ENCODE measurements around the gene HSPB6. TPM values are rescaled to one million over a fixed set of nuclear protein-coding genes. Genes with fewer than 3 reads are reported as not detected.

The HSPB6 gene
- total RNA-seq, 8 experiments from 2014 or later = 0.14 to 1.8 (median 0.68) TPM

DNA sequence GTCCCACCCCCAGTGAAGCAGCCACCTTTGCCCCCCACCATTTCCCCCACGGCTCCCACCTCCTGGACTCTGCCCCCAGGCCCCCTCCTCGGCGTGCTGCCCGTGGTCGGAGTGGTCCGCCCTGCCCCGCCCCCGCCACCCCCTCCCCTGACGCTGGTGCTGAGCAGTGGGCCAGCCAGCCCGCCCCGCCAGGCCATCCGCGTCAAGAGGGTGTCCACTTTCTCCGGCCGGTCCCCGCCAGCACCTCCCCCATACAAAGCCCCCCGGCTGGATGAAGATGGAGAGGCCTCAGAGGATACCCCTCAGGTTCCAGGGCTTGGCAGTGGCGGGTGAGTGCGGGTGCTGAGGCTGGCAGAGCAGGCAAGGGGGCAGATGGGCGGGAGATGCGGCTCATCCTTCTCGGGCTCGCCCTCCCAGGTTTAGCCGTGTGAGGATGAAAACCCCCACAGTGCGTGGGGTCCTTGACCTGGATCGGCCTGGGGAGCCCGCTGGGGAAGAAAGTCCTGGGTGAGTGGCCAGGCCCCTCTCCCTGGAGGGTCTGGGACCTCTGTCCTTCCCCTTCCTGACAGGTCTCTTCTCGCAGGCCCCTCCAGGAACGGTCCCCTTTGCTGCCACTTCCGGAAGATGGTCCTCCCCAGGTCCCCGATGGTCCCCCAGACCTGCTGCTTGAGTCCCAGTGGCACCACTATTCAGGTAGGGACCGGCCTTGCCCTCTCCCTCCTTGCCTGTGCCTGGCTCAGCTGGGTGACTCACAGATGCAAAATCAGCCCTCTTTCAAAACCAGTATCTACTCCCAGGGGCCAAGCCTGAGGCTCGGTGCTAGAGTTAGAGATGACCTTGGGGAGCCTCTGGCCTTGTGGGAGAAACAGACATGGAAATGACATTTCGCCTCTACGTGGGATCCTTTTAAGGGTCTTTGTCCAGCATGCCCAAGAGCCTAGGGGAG is 23.4 kb downstream of the HSPB6 start:
- no peak overlapping the region for H3K4me3 ChIP-seq
- no peak overlapping the region for H3K27ac ChIP-seq
- WGBS, 10 experiments = 71 to 100% (median 97%) methylated on average over 2 to 5 of the region's 35 CpGs; no CpG with 5 or more reads in 5 of the 10 experiments
- no peaks in the 10 kb centered on the region for H3K4me1 ChIP-seq (replicated peaks in 1 of 2)
- ATAC-seq (replicated peaks in 6 of 8) = peak in 3 of 8 experiments; percentile 1 to 59 (median 41)
- in situ Hi-C loops (cut with MboI; ENCODE audit: low pct_unique_long_range_greater_than_20kb in 2 of 9, low sequenced_read_pairs in 9 of 9, unreplicated experiment in 9 of 9) = no loop called here

DNA sequence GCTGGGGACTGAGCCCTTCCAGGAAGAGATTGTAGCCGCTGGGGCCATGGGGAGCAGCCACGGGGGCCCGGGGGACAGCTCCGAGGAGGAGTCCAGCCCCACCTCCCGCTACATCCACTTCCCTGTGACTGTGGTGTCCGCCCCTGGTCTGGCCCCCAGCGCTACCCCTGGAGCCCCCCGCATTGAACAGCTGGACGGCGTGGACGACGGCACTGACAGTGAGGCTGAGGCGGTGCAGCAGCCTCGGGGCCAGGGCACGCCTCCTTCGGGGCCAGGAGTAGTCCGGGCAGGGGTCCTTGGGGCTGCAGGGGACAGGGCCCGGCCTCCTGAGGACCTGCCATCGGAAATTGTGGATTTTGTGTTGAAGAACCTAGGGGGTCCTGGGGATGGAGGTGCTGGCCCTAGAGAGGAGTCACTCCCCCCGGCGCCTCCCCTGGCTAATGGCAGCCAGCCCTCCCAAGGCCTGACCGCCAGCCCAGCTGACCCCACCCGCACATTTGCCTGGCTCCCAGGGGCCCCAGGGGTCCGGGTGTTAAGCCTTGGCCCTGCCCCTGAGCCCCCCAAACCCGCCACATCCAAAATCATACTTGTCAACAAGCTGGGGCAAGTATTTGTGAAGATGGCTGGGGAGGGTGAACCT is 24.2 kb downstream of the HSPB6 start:
- peak in 4 of 8 experiments; percentile 1 to 12 (median 10) for ATAC-seq (replicated peaks in 6 of 8)
- Histone ChIP-seq H3K4me1 (replicated peaks in 1 of 2) (no peaks in the 10 kb centered on the region), H3K4me3 (no peak overlapping the region), H3K27ac (no peak overlapping the region)
- in situ Hi-C loops (cut with MboI; ENCODE audit: low pct_unique_long_range_greater_than_20kb in 2 of 9, low sequenced_read_pairs in 9 of 9, unreplicated experiment in 9 of 9) = no loop called here
- no CpG with 5 or more reads among the region's 25 CpGs for WGBS, 10 experiments

DNA sequence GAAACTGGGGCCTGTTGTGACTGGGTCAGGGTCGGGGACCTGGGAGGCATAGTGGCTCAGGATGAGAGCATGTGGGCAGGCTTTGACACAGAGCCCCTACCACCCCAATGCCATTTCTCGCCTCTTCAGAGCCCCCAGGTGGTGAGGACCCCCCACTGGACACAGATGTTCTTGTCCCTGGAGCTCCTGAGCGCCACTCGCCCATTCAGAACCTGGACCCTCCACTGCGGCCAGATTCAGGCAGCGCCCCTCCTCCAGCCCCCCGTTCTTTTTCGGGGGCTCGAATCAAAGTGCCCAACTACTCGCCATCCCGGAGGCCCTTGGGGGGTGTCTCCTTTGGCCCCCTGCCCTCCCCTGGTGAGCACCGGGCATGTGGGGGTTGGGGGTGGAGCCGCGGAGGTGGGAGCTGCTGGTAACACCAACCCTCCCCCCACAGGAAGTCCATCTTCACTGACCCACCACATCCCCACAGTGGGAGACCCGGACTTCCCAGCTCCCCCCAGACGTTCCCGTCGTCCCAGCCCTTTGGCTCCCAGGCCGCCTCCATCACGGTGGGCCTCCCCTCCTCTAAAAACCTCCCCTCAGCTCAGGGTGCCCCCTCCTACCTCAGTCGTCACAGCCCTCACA is 24.9 kb downstream of the HSPB6 start:
- Histone ChIP-seq H3K27ac (no peak overlapping the region), H3K4me1 (replicated peaks in 1 of 2) (no peaks in the 10 kb centered on the region), H3K4me3 (no peak overlapping the region)
- WGBS, 10 experiments = 80% methylated on average over 1 of the region's 21 CpGs; no CpG with 5 or more reads in 9 of the 10 experiments
- peak in 4 of 8 experiments; percentile 1 to 9 (median 6) for ATAC-seq (replicated peaks in 6 of 8)
- in situ Hi-C loops (cut with MboI; ENCODE audit: low pct_unique_long_range_greater_than_20kb in 2 of 9, low sequenced_read_pairs in 9 of 9, unreplicated experiment in 9 of 9) = no loop called here

DNA sequence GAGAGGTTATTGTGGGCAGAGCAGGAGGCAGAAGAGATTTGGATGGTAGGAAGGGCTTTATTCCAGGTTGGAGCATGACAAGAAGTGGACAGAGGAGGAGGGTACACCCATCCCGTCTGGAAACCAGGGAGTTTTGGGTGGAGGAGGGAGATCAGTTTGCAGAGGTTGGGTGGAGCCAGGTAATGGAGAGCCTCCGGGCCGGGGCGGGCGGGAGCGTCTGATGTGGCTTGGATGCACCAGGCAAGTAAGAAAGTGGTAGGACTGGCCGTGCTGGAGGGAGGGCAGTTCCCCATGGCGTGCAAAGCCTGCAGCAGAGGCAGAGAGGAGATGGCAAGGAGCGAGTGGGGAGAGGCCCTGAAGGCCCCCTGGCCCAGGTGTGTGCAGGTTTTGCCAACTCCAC is 25.5 kb downstream of the HSPB6 start:
- 20% methylated on average over 1 of the region's 9 CpGs; no CpG with 5 or more reads in 9 of the 10 experiments for WGBS, 10 experiments
- Histone ChIP-seq H3K27ac (no peak overlapping the region), H3K4me3 (no peak overlapping the region), H3K4me1 (replicated peaks in 1 of 2) (no peaks in the 10 kb centered on the region)
- in situ Hi-C loops (cut with MboI; ENCODE audit: low pct_unique_long_range_greater_than_20kb in 2 of 9, low sequenced_read_pairs in 9 of 9, unreplicated experiment in 9 of 9) = no loop called here
- ATAC-seq (replicated peaks in 6 of 8) = peak in 3 of 8 experiments; percentile 7 to 29 (median 28)

DNA sequence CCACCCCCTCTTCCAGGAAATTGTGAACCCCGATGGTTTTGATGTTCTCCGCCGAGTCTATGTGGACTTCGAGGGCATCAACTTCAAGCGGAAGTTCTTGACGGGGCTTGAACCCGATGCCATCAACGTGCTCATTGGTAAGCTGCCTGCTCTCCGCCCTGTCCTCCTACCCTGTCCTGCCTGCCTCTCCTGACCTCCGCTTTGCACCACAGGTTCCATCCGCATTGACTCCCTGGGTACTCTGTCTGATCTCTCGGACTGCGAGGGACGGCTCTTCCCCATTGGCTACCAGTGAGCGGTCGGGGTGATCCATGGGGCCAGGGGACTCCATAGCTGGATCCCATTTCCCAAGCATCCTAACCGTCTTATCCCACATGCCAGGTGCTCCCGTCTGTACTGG is 26.5 kb downstream of the HSPB6 start:
- Histone ChIP-seq H3K4me1 (replicated peaks in 1 of 2) (no peaks in the 10 kb centered on the region), H3K4me3 (no peak overlapping the region), H3K27ac (no peak overlapping the region)
- WGBS, 10 experiments = 80 to 100% (median 93%) methylated on average over 1 to 12 of the region's 18 CpGs; no CpG with 5 or more reads in 3 of the 10 experiments
- in situ Hi-C loops (cut with MboI; ENCODE audit: low pct_unique_long_range_greater_than_20kb in 2 of 9, low sequenced_read_pairs in 9 of 9, unreplicated experiment in 9 of 9) = no loop called here
- ATAC-seq (replicated peaks in 6 of 8) = no peak

DNA sequence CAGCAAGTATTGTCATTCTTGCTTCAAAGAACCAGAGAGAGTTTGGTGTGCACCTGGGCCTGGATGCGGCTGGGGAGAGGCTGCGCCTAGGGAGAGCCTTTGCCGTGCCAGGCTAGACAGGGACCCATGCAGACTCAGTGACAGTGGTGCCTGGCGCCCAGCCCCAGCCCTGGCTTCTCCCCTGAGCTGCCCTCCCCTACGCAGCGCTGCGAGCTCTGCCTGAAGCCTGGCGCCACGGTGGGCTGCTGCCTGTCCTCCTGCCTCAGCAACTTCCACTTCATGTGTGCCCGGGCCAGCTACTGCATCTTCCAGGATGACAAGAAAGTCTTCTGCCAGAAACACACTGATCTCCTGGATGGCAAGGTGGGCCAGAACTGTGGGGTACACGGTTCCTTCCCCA is 27.1 kb downstream of the HSPB6 start:
- Histone ChIP-seq H3K4me3 (no peak overlapping the region), H3K4me1 (replicated peaks in 1 of 2) (no peaks in the 10 kb centered on the region), H3K27ac (no peak overlapping the region)
- WGBS, 10 experiments = 40 to 92% methylated on average over 1 to 2 of the region's 11 CpGs; no CpG with 5 or more reads in 8 of the 10 experiments
- no peak for ATAC-seq (replicated peaks in 6 of 8)
- in situ Hi-C loops (cut with MboI; ENCODE audit: low pct_unique_long_range_greater_than_20kb in 2 of 9, low sequenced_read_pairs in 9 of 9, unreplicated experiment in 9 of 9) = no loop called here

DNA sequence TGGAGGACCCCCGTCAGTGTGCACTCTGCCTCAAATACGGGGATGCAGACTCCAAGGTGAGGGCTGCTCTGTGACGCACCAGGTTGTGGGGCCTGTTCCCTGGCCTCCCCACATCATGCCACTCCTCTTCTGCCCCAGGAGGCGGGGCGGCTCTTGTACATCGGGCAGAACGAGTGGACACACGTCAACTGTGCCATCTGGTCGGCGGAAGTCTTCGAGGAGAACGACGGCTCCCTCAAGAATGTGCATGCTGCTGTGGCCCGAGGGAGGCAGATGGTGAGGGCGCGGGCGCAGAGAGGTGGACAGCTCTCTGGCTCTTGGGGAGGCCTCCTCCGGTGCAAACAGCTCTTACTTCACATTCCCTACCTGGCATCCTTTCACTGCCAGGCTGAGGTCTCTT is 27.8 kb downstream of the HSPB6 start:
- ATAC-seq (replicated peaks in 6 of 8) = no peak
- Histone ChIP-seq H3K4me3 (no peak overlapping the region), H3K4me1 (replicated peaks in 1 of 2) (no peaks in the 10 kb centered on the region), H3K27ac (no peak overlapping the region)
- in situ Hi-C loops (cut with MboI; ENCODE audit: low pct_unique_long_range_greater_than_20kb in 2 of 9, low sequenced_read_pairs in 9 of 9, unreplicated experiment in 9 of 9) = no loop called here
- WGBS, 10 experiments = 80 to 100% (median 95%) methylated on average over 1 to 12 of the region's 18 CpGs; no CpG with 5 or more reads in 4 of the 10 experiments

DNA sequence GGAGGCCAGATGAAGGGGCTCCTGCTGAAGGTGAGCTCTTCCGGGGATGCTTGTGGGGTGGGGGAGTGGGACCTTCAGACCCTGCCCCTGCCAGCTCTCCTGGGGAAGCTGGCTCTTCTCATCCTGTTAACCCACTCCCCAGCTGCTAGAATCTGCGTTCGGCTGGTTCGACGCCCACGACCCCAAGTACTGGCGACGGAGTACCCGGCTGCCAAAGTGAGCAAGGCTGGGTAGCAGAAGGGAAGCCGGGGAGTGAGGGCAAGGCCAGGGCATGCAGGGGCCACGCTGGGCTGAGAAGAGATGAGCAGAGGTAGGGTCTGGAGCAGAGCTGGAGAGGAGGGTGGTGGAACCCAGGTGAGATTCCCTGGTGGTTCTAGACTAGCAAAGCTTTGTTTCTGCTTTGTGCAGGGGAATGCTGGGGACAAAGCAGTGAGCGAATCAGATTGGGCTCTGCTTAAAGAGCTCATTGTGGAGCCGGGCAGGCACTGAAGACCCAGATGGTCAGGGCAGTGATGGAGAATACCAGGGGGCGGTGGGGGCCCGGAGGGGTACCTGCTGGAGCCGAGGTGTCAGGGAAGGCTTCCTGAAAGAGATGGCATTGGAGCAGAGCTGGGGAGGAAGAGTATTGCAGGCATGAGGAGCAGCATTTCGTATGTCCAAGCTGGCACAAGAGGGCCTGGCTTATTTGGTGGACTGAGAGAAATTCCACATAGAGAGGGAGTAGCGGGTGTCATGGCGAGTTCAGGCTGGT is 28.7 kb downstream of the HSPB6 start:
- no peak overlapping the region for H3K27ac ChIP-seq
- no peak for ATAC-seq (replicated peaks in 6 of 8)
- H3K4me3 ChIP-seq = no peak overlapping the region
- WGBS, 10 experiments = 80 to 100% (median 97%) methylated on average over 1 to 10 of the region's 19 CpGs; no CpG with 5 or more reads in 6 of the 10 experiments
- no peaks in the 10 kb centered on the region for H3K4me1 ChIP-seq (replicated peaks in 1 of 2)
- in situ Hi-C loops (cut with MboI; ENCODE audit: low pct_unique_long_range_greater_than_20kb in 2 of 9, low sequenced_read_pairs in 9 of 9, unreplicated experiment in 9 of 9) = no loop called here

DNA sequence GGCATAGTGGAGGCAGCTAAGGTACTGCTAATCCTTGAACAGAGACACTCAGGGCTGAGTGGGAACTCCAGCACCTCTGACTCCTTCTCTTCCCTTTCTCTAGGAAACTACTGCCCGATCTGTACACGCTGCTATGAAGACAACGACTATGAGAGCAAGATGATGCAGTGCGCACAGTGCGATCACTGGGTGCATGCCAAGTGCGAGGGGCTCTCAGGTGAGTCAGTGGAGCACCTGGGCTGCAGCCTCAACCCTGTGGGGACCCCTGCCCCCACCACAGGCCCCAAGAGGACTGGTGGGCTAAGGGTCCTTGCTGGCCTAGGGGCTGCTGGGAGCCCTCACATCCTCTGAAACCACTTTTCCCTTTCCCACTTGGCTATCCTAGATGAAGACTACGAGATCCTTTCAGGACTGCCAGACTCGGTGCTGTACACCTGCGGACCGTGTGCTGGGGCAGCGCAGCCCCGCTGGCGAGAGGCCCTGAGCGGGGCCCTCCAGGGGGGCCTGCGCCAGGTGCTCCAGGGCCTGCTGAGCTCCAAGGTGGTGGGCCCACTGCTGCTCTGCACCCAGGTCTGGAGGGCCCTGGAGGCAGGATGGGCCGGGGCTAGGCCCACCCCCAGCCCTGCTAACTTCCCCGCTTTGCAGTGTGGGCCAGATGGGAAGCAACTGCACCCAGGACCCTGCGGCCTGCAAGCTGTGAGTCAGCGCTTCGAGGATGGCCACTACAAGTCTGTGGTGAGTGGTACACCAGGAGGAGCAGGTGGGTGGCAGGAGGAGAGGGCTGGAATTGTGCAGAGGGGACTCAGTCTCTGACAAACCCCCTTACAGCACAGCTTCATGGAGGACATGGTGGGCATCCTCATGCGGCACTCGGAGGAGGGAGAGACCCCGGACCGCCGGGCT is 29.5 kb downstream of the HSPB6 start:
- no peak overlapping the region for H3K27ac ChIP-seq
- in situ Hi-C loops (cut with MboI; ENCODE audit: low pct_unique_long_range_greater_than_20kb in 2 of 9, low sequenced_read_pairs in 9 of 9, unreplicated experiment in 9 of 9) = no loop called here
- no peak overlapping the region for H3K4me3 ChIP-seq
- 82 to 100% (median 93%) methylated on average over 1 to 12 of the region's 25 CpGs; no CpG with 5 or more reads in 5 of the 10 experiments for WGBS, 10 experiments
- no peaks in the 10 kb centered on the region for H3K4me1 ChIP-seq (replicated peaks in 1 of 2)
- ATAC-seq (replicated peaks in 6 of 8) = peak in 2 of 8 experiments; percentile 9 to 14

DNA sequence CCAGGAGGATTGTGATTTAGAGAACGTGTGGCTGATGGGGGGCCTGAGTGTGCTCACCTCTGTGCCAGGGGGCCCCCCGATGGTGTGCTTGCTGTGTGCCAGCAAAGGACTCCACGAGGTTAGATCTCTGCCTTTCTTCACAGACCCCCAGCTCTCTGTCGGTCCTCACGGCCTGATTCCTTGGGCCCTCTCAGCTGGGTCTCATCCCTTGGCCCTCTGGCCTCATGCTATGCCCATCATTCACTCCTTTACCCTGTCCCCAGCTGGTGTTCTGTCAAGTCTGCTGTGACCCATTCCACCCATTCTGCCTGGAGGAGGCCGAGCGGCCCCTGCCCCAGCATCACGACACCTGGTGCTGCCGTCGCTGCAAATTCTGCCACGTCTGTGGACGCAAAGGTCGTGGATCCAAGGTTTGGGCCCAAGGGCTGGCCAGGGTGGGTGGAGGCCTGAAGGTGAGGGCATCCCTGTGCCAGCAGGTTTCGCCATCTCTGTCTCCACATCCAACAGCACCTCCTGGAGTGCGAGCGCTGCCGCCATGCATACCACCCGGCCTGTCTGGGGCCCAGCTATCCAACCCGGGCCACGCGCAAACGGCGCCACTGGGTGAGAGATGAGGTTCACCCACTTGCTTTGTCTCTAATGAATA is 31.5 kb downstream of the HSPB6 start:
- Histone ChIP-seq H3K4me3 (no peak overlapping the region), H3K27ac (no peak overlapping the region), H3K4me1 (replicated peaks in 1 of 2) (no peaks in the 10 kb centered on the region)
- ATAC-seq (replicated peaks in 6 of 8) = no peak
- in situ Hi-C loops (cut with MboI; ENCODE audit: low pct_unique_long_range_greater_than_20kb in 2 of 9, low sequenced_read_pairs in 9 of 9, unreplicated experiment in 9 of 9) = no loop called here
- 93 to 100% (median 97%) methylated on average over 1 to 6 of the region's 23 CpGs; no CpG with 5 or more reads in 5 of the 10 experiments for WGBS, 10 experiments

DNA sequence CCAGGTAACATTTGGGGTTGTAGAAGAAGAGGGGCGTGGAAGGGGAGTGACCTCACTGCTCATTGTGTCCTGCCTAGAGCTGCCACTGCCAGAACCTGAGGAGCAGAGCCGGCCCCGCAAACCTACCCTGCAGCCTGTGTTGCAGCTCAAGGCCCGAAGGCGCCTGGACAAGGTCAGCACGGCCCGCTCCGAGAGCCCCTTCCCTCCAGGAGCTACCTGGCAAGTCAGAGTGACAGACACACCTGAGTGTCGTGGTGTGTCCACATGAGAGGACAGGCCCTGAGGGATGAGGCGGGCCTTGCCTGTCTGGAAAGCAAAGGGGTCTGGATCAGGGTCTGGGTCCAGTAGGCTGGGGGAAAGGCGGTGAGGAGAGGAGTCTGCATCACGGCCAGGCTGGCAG is 32.3 kb downstream of the HSPB6 start:
- 80 to 100% (median 93%) methylated on average over 2 to 4 of the region's 12 CpGs; no CpG with 5 or more reads in 7 of the 10 experiments for WGBS, 10 experiments
- Histone ChIP-seq H3K4me1 (replicated peaks in 1 of 2) (peaks cover 0 to 1% of the 10 kb centered on the region in 2 donors), H3K27ac (no peak overlapping the region), H3K4me3 (no peak overlapping the region)
- ATAC-seq (replicated peaks in 6 of 8) = no peak
- in situ Hi-C loops (cut with MboI; ENCODE audit: low pct_unique_long_range_greater_than_20kb in 2 of 9, low sequenced_read_pairs in 9 of 9, unreplicated experiment in 9 of 9) = no loop called here
